Measurements from ENCODE around the gene FOXD4. TPM values are rescaled to one million over a fixed set of nuclear protein-coding genes. Genes with fewer than 3 reads are reported as not detected.
"Not testable (repeated sequence)": the region's sequence is repeated elsewhere in the genome, so short reads cannot be mapped to it uniquely, and the experiment has no call there.

The FOXD4 gene
- polyA plus RNA-seq, 1 donor (not counting 4 experiments of a cell fraction or from before 2014, with no cell fraction given), result 0.18 TPM

- DNase-seq (ENCODE audit: low read depth, low spot score); FAIRE-seq; H3K9me3 ChIP-seq (ENCODE audit: control insufficient read depth, low read depth, low read length); H3K36me3 ChIP-seq (ENCODE audit: control insufficient read depth in 2 of 2, extremely low read depth in 1 of 2, insufficient read depth in 2 of 2, low read length in 2 of 2); H3K79me2 ChIP-seq (ENCODE audit: control insufficient read depth, insufficient read depth, low read length); H3K9me1 ChIP-seq (ENCODE audit: control insufficient read depth, extremely low read depth, insufficient read depth, low read length); H3K27ac ChIP-seq (ENCODE audit: control insufficient read depth, insufficient read depth, low read length); H3K4me1 ChIP-seq (ENCODE audit: control insufficient read depth, extremely low read depth, insufficient read depth, low read length); dilution Hi-C loops (cut with MboI; ENCODE audit: extremely low pct_ligation_motif_present, low sequenced_read_pairs); H4K20me1 ChIP-seq (ENCODE audit: control insufficient read depth, extremely low read depth, insufficient read depth, low read length); H3K4me2 ChIP-seq (ENCODE audit: control insufficient read depth, extremely low read depth, insufficient read depth, low read depth, low read length); H3K27me3 ChIP-seq (ENCODE audit: control insufficient read depth, extremely low read depth, insufficient read depth, low read length); H3K4me3 ChIP-seq (ENCODE audit: control insufficient read depth in 2 of 3, extremely low read depth in 1 of 3, insufficient read depth in 2 of 3, low read depth in 1 of 3, low read length in 3 of 3); H3K9ac ChIP-seq (ENCODE audit: control insufficient read depth, extremely low read depth, insufficient read depth, low read length); H2AFZ ChIP-seq (ENCODE audit: control insufficient read depth, low read length): not testable (repeated sequence)
Measured at GRCh38 chr9:76389-76788, 41.8 kb downstream of the FOXD4 start.

- H3K79me2 ChIP-seq (ENCODE audit: control insufficient read depth, insufficient read depth, low read length); H2AFZ ChIP-seq (ENCODE audit: control insufficient read depth, low read length); H3K4me1 ChIP-seq (ENCODE audit: control insufficient read depth, extremely low read depth, insufficient read depth, low read length); H4K20me1 ChIP-seq (ENCODE audit: control insufficient read depth, extremely low read depth, insufficient read depth, low read length); H3K27ac ChIP-seq (ENCODE audit: control insufficient read depth, insufficient read depth, low read length); H3K4me3 ChIP-seq (ENCODE audit: control insufficient read depth in 2 of 3, extremely low read depth in 1 of 3, insufficient read depth in 2 of 3, low read depth in 1 of 3, low read length in 3 of 3); H3K9ac ChIP-seq (ENCODE audit: control insufficient read depth, extremely low read depth, insufficient read depth, low read length); FAIRE-seq; H3K36me3 ChIP-seq (ENCODE audit: control insufficient read depth in 2 of 2, extremely low read depth in 1 of 2, insufficient read depth in 2 of 2, low read length in 2 of 2); H3K27me3 ChIP-seq (ENCODE audit: control insufficient read depth, extremely low read depth, insufficient read depth, low read length); H3K9me1 ChIP-seq (ENCODE audit: control insufficient read depth, extremely low read depth, insufficient read depth, low read length); DNase-seq (ENCODE audit: low read depth, low spot score); dilution Hi-C loops (cut with MboI; ENCODE audit: extremely low pct_ligation_motif_present, low sequenced_read_pairs); H3K9me3 ChIP-seq (ENCODE audit: control insufficient read depth, low read depth, low read length): not testable (repeated sequence)
- peak overlapping the region; percentile 48 for H3K4me2 ChIP-seq (ENCODE audit: control insufficient read depth, extremely low read depth, insufficient read depth, low read depth, low read length)
Measured at GRCh38 chr9:73900-74525, 44.2 kb downstream of the FOXD4 start.

GRCh38 chr9:73076-73899 lies 44.9 kb downstream of the FOXD4 start:
- Histone ChIP-seq H3K4me3 (ENCODE audit: control insufficient read depth in 2 of 3, extremely low read depth in 1 of 3, insufficient read depth in 2 of 3, low read depth in 1 of 3, low read length in 3 of 3) (peak overlapping the region in 1 of 3 experiments; percentile 20), H3K4me2 (ENCODE audit: control insufficient read depth, extremely low read depth, insufficient read depth, low read depth, low read length) (peak overlapping the region; percentile 48)
- dilution Hi-C loops (cut with MboI; ENCODE audit: extremely low pct_ligation_motif_present, low sequenced_read_pairs); H3K4me1 ChIP-seq (ENCODE audit: control insufficient read depth, extremely low read depth, insufficient read depth, low read length); H3K27me3 ChIP-seq (ENCODE audit: control insufficient read depth, extremely low read depth, insufficient read depth, low read length); H3K36me3 ChIP-seq (ENCODE audit: control insufficient read depth in 2 of 2, extremely low read depth in 1 of 2, insufficient read depth in 2 of 2, low read length in 2 of 2); FAIRE-seq; H3K9ac ChIP-seq (ENCODE audit: control insufficient read depth, extremely low read depth, insufficient read depth, low read length); H2AFZ ChIP-seq (ENCODE audit: control insufficient read depth, low read length); H3K9me3 ChIP-seq (ENCODE audit: control insufficient read depth, low read depth, low read length); H3K79me2 ChIP-seq (ENCODE audit: control insufficient read depth, insufficient read depth, low read length); H4K20me1 ChIP-seq (ENCODE audit: control insufficient read depth, extremely low read depth, insufficient read depth, low read length); H3K9me1 ChIP-seq (ENCODE audit: control insufficient read depth, extremely low read depth, insufficient read depth, low read length); DNase-seq (ENCODE audit: low read depth, low spot score); H3K27ac ChIP-seq (ENCODE audit: control insufficient read depth, insufficient read depth, low read length): not testable (repeated sequence)

Other genes starting within 250 kb of the FOXD4 start
- gene WASHC1, start 89.0 kb downstream of the FOXD4 start, polyA plus RNA-seq, result 5.3 to 12.3 TPM (median 7.7 TPM) in 3 replicates
- gene ZNG1A, start 60.6 kb upstream of the FOXD4 start, polyA plus RNA-seq, result 27.4 to 50.0 TPM (median 32.8 TPM) in 3 replicates
- gene DOCK8, start 96.4 kb upstream of the FOXD4 start, polyA plus RNA-seq, result 1.5 to 1.8 TPM (median 1.7 TPM) in 3 replicates

Data from keratinocyte (primary cell).